HG03108 (cell line): Measurements from ENCODE around the gene FBRS.

Experiments used
- ATAC-seq: cut with Tn5 transposase; IDR thresholded peaks from one replicate; pipeline ENCODE4 v1.9.1; 2021; ENCODE audit warnings: moderate library complexity; ENCODE audit not compliant: unreplicated experiment

Gene FBRS

GRCh38 chr16:30641378-30641982, 16.8 kb upstream of the FBRS start:
- ATAC-seq = no peak

- no peak for ATAC-seq
Measured at GRCh38 chr16:30644334-30644830, 13.8 kb upstream of the FBRS start.

- no peak for ATAC-seq
Measured at GRCh38 chr16:30645727-30646126, 12.5 kb upstream of the FBRS start.

- ATAC-seq = no peak
Measured at GRCh38 chr16:30647274-30647571, 11.0 kb upstream of the FBRS start.

GRCh38 chr16:30649725-30650368, 8.4 kb upstream of the FBRS start:
- ATAC-seq = no peak

GRCh38 chr16:30650369-30651123, 7.7 kb upstream of the FBRS start, which contains the start of gene PRR14:
Gene PRR14 (plus strand): TSS chr16:30650960. CDS start chr16:30651646, 686 bp downstream.
- peak; percentile 71 for ATAC-seq

GRCh38 chr16:30651124-30652004, 6.9 kb upstream of the FBRS start:
- ATAC-seq = peak; percentile 34

- ATAC-seq = no peak
Measured at GRCh38 chr16:30652005-30652296, 6.3 kb upstream of the FBRS start.

GRCh38 chr16:30652718-30653117, 5.5 kb upstream of the FBRS start:
- ATAC-seq = no peak

- no peak for ATAC-seq
Measured at GRCh38 chr16:30654856-30655255, 3.4 kb upstream of the FBRS start.

- no peak for ATAC-seq
Measured at GRCh38 chr16:30655815-30656347, 2.4 kb upstream of the FBRS start.

GRCh38 chr16:30656388-30656787, 1.8 kb upstream of the FBRS start:
- no peak for ATAC-seq

- ATAC-seq = no peak
Measured at GRCh38 chr16:30656974-30657865, 1.0 kb upstream of the FBRS start.

- peak; percentile 45 for ATAC-seq
Measured at GRCh38 chr16:30658731-30659506, 688 bp downstream of the FBRS start.

- no peak for ATAC-seq
Measured at GRCh38 chr16:30659507-30660423, 1.5 kb downstream of the FBRS start.

- ATAC-seq = no peak
Measured at GRCh38 chr16:30660424-30661261, 2.4 kb downstream of the FBRS start.

GRCh38 chr16:30662449-30662848, 4.2 kb downstream of the FBRS start:
- ATAC-seq = no peak
